GM19438 (cell line): Measurements from ENCODE around the gene SBK1.
"Not testable (repeated sequence)": the region's sequence is repeated elsewhere in the genome, so short reads cannot be mapped to it uniquely, and the experiment has no call there.

ENCODE experiments used
- ATAC-seq: cut with Tn5 transposase; IDR thresholded peaks from one replicate; pipeline ENCODE4 v1.9.1; 2021; ENCODE audit warnings: low read depth; ENCODE audit not compliant: unreplicated experiment

Gene SBK1

GRCh38 chr16:28291651-28292626 is at the start of gene SBK1:
SBK1 (plus strand) TSS chr16:28292525; CDS start chr16:28317392, 24,867 bp downstream.
- ATAC-seq, result peak; percentile 76

DNA sequence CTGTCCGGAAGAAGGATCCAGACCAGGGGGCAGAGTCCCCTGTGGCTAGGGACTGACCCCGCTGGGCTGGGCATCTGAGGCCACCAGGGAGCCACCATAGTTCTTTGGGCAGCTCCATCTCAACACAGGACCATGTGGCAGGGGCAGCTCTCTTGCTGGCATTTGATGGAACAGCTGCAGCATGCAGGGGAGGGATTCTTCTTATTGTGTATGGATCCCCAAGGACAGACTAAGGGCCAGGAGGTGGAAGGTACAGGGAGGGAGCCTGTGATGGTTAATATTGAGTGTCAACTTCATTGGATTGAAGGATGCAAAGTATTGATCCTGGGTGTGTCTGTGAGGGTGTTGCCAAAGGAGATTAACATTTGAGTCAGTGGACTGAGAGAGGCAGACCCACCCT is 42.8 kb upstream of the SBK1 start:
- not testable (repeated sequence) for ATAC-seq

GRCh38 chr16:28250999-28251398 is 41.3 kb upstream of the SBK1 start:
- ATAC-seq, result no peak

GRCh38 chr16:28254158-28254557 is 38.2 kb upstream of the SBK1 start:
- ATAC-seq, result no peak

- ATAC-seq, result no peak
Measured at GRCh38 chr16:28255838-28256237, 36.5 kb upstream of the SBK1 start.

- ATAC-seq, result no peak
Measured at GRCh38 chr16:28257256-28257655, 35.1 kb upstream of the SBK1 start.

DNA sequence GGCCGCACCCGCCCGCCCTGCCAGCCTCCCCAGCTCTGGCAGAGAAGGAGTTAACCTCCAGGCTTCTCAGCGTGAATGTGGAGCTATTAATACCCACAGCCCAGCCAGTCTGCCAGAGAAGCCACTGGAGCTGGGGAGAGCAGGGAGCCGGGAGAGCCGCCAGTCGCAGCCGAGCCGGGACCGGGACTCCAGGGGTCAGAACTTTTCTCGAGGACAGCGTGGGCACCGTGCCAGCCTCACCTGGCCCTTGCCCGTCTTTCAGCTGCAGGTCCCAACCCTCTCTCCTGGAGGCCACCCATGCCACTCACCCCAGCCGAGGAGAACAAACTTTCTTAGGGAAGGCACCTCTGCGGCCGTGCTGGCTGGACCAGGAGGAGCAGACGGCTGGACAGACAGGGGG is 33.8 kb upstream of the SBK1 start:
- ATAC-seq, result no peak

DNA sequence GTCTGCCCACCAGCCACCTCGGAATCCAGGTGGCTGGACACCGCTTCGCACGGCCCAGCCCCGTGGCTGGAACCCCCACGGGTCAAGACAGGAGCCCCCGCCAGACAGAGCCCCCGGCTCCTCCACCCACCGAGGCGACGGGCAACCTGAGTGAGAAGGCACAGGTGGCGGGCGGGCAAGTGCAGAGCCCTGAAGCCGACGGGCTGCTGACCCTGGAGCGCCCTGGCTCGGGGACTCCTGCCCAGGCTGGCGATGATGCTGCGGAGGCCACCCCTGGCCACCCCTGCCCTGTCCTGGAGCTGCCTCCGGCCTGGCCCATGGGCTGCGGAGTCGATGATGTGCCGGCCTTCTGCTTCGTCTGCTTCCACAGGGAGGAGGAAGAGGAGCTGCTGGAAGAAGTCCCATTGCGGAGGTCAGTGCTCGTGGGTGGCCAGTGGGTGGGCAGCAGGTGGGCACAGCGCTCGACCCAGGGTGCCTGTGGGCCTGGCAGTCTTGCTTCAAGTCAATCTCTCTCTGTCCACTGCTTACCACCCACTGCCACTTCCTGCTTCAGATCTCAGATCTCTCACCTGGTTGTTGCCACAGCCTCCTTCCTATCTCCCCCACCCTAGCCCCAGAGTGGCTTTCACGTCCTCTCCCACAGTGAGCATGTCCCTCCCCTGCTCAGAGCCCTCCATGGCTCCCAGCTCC is 33.1 kb upstream of the SBK1 start:
- ATAC-seq, result no peak

DNA sequence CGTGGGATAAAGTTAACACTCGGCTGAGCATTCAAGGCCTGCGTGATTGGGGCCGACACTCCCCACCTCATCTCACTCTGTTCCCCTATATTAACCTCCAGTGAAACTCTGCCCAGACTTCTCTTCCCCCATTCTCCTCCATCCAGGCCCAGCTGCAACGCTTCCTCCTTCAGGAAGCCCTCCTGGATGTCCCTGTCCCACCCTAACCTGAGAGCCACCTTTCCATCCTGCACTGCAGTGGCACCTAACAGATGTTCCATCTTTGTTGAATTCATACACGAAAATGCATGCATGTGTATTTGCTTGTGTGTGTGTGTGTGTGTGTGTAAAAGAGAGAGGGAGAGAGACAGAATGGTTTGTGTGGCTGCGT is 32.6 kb upstream of the SBK1 start:
- no peak for ATAC-seq

- no peak for ATAC-seq
Measured at GRCh38 chr16:28260193-28260592, 32.1 kb upstream of the SBK1 start.

- no peak for ATAC-seq
Measured at GRCh38 chr16:28261942-28262341, 30.4 kb upstream of the SBK1 start.

GRCh38 chr16:28263305-28263704 is 29.0 kb upstream of the SBK1 start:
- no peak for ATAC-seq

DNA sequence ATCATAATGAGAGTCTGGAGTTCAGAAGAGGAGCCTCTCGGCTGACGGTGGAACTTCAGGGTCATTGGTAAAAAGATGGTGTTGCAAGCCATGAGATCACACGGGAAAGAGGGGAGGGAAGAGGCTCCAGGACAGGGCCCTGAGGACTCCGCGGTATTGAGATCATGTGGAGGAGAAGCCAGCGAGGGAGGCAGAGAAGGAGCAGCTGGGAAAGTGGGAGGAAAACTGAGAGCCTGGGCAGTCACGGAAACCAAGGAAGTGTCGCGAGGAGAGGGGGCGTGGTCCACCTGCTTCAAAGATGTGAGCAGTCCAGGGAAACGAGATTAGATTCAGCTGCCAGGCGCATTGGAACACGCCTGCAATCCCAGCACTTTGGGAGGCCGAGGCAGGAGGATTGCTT is 27.7 kb upstream of the SBK1 start:
- ATAC-seq, result no peak

- ATAC-seq, result no peak
Measured at GRCh38 chr16:28265822-28266221, 26.5 kb upstream of the SBK1 start.

- ATAC-seq, result no peak
Measured at GRCh38 chr16:28267356-28267755, 25.0 kb upstream of the SBK1 start.

DNA sequence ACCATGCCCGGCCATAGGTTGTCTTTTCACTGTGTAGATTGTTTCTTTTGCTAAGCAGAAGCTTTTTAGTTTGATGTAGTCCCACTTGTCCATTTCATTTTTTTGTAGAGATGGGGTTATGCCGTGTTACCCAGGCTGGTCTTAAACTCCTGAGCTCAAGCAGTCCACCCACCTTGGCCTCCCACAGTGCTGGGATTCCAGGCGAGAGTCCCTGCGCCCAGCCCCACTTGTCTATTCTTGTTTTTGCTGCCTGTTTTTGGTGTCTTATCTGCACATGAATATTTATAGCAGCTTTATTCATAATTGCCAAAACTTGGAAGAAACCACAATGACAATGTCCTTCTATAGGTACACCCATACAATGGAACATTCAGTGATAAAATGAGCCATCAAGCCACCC is 18.8 kb upstream of the SBK1 start:
- ATAC-seq, result no peak

DNA sequence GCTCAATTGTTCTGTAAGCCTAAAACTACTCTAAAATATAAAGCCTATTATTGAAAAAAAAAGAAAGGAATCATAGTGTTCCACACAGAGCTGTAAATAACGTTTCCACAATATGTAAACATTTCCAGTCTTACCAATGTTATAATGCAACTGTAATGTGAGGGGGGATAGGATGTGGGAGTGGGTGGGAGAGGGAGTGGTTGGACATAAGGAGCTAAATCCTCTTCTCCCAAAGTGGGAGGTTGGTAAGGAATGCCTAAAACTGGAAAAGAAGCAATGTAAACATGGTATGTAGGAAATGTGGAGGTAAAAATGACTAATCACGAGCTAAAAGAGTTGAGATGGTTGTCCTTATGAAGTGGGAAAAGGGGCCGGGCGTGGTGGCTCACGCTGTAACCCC is 17.6 kb upstream of the SBK1 start:
- ATAC-seq, result no peak

DNA sequence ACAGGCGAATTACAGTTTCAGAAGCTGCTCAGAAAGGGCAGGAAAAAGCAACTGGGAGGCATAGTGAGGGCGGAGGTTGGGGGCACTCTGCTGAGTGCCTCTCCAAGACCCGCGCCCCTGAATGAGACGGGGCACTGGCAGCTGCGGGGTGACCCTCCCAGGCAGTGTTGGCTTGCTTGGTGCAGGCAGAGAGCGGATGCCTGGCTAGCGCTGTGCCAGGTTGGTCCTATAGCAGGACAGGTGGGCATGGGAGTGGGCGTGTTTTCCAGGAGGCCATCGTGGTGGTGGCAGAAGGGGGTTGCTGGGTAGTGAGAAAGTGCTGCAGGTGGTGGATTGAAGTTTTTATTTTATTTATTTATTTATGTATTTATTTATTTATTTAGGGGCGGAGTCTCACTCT is 16.0 kb upstream of the SBK1 start:
- no peak for ATAC-seq

- ATAC-seq, result no peak
Measured at GRCh38 chr16:28277537-28278388, 14.6 kb upstream of the SBK1 start.

- no peak for ATAC-seq
Measured at GRCh38 chr16:28279006-28279405, 13.3 kb upstream of the SBK1 start.
